KBM-7 (cell line): ENCODE measurements around the gene CRTAP.
"Not testable (repeated sequence)": the region's sequence is repeated elsewhere in the genome, so short reads cannot be mapped to it uniquely, and the experiment has no call there.

ENCODE experiments used
- DNase-seq: peaks from one replicate; pipeline ENCODE4 v3.0.0-alpha.2; 2015
- in situ Hi-C: fragments of 300-500 bp; cut with MboI; formaldehyde crosslinking; loops from 2 replicates; pipeline ENCODE4 v1.14.3; 2020; ENCODE audit warnings: low sequenced_read_pairs, low pct_unique_long_range_greater_than_20kb, mixed read lengths

Gene CRTAP

DNA sequence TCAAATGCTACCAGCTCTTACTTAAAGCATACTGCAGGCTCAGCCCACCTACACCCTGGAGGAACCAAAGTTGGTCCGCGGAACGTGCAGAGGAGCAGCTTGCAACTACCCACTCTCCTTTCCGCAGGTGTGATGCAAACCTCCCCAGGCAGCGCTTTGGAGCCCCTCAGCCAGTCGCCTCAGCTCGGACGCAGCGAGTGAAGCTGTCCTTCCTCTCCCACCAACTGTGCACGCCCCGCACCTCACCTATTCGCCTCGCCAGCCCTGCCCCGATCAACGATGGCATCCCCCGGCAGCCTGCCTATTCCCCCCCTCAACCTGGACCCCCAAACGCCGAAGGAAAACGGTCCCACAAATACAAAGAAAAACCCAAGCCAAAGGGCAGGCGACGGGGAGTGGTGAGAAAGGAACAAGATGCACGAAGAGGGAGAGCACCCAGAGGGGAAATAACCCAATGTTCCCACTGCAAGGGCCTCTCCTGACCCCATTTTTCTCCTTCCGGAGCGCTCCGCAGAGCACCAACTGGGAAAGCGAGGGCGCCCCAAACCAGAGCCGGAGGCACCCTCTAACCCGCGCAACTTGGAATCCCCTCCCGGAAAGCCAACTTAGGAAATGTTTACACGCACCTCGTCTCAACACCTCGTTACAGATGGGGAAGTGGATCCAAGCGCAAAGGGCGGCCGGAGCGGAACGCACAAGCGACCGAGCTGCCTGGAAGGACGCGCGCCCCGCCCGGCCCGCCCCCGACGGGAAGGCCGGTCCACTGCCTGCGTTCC is 17.5 kb upstream of the CRTAP start:
- in situ Hi-C loops: no loop called here
- peak; percentile 58 for DNase-seq

DNA sequence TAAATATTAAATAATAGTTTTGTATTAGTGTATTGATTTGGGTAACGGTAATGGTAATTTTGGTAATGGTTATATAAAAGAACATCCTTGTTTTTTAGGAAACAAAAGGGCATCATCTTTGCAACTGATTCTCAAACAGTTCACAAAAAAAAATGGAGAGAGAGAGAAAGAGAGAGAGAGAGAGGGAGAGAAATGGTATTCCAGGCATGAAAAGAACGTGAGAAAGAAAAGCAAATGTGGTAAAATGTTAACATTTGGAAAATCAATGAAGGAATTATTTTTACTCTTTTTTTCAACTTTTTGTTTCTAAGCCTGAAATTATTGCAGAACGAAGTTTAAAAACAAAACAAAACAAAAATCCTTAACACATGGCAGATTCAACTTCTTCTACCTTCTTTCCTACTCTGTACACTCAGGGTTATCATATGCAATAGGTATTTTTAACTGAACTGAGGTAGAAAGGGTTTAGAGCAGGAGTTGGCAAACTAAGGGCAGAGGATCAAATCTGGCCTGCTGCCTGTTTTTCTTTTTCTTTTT is 14.6 kb upstream of the CRTAP start:
- in situ Hi-C loops: no loop called here
- no peak for DNase-seq

GRCh38 chr3:33099701-33100100 is 14.1 kb upstream of the CRTAP start:
- in situ Hi-C loops: loop anchor here (25.0 kb wide), 1 partner anchor 688 kb away; the partner anchor contains the start of gene PDCD6IP
- DNase-seq: no peak

GRCh38 chr3:33100229-33100628 is 13.6 kb upstream of the CRTAP start:
- in situ Hi-C loops: loop anchor here (25.0 kb wide), 1 partner anchor 687 kb away; the partner anchor contains the start of gene PDCD6IP
- no peak for DNase-seq

GRCh38 chr3:33103034-33103433 is 10.8 kb upstream of the CRTAP start:
- in situ Hi-C loops: loop anchor here (25.0 kb wide), 1 partner anchor 684 kb away; the partner anchor contains the start of gene PDCD6IP
- DNase-seq: no peak

DNA sequence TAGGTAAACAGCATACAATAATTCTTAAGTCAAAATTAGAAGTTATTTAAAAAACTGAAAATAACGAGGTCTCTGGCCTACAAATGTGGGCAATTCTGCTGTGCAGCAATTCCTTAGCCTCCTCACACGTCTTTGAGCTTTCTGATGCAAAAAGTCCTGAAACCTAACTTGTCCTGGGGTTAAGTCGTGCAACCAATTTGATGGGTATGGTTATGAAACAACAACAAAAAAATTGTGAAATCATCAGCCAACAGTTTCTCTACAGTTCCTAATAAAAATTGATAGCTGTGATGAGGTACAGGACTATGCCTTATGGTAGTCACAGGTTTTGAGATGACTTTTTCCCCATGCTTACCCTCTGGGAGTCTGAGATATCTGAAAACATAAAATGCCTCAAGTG is 10.3 kb upstream of the CRTAP start:
- in situ Hi-C loops: loop anchor here (25.0 kb wide), 1 partner anchor 684 kb away; the partner anchor contains the start of gene PDCD6IP
- no peak for DNase-seq

DNA sequence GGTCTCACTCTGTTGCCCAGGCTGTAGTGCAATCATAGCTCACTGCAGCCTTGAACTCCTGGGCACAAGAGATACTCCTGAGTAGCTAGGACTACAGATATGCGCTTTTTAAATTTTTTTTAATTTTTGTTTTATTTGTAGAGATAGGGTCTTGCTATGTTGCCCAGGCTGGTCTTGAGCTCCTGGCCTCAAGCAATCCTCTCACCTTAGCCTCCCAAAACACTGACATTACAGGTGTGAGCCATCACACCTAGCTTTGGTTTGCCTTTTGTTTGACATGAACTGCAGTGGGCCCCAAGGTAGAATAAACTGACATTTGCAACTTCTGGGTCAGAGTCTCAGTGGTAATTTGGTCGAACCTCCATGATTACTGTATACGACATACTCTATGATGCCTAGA is 9.0 kb upstream of the CRTAP start:
- in situ Hi-C loops: loop anchor here (25.0 kb wide), 1 partner anchor 682 kb away; the partner anchor contains the start of gene PDCD6IP
- DNase-seq: no peak

DNA sequence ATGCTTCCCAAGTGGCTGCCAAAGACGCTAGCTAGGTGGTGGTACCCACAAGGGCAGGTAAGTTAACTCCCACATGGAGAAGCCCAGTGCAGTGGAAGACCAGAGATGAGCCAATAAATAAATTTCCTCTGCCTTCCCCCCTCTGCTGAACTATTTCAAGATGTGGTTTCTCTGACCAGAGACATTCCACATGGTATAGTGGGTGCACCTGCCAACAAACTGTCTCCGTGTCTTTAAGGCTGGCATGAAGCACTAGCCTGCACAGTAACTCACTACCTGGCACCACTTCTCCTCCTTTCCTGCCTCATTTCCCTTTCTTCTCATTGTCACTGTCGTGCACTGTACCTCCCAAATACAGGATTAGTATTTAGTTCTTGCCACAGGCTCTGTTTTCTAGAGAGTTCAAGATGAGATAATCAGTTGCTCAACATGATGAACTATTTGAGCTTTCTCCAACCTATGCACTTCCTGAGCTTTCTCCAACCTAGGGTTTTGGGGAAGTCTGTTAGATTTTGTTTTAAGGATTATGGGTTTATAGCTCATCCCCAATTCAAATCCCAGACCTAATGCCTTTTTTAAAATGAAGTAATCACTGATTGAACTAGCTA is 8.4 kb upstream of the CRTAP start:
- in situ Hi-C loops: loop anchor here (25.0 kb wide), 1 partner anchor 682 kb away; the partner anchor contains the start of gene PDCD6IP
- DNase-seq: no peak

DNA sequence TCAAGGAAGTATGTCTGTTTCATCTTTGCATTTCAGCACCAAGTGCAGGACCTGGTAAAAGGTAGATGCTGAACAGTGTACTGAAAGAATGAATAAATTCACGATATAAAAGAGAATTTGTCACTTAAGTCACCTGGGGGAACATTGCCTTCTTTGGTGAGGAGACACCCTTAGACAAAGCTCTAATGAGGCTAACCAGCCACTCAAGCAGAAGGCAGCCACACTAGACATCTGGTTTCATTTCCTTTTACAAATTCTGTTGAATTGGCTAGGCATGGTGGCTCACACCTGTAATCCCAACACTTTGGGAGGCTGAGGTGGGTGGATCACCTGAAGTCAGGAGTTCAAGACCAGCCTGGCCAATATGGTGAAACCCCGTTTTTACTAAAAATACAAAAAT is 7.0 kb upstream of the CRTAP start:
- DNase-seq: not testable (repeated sequence)

DNA sequence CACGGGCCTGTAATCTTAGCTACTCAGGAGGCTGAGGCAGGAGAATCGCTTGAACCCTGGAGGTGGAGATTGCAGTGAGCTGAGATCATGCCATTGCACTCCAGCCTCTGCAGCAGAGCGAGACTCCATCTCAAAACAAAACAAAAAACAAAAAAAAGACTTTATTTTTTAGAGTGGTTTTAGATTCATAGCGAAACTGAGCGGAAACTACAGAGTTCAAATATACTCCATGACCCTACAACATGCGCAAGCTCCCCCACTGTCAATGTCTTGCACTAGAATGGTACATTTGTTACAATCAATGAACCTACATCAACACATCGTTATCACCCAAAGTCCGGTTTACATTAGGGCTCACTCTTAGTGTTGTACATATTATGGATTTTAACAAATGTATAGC is 2.2 kb upstream of the CRTAP start:
- in situ Hi-C loops: loop anchor here (25.0 kb wide), 1 partner anchor 676 kb away; the partner anchor contains the start of gene PDCD6IP

More for the DNA sequence above, 7.0 kb upstream of the CRTAP start:
- in situ Hi-C loops: loop anchor here (25.0 kb wide), 1 partner anchor 680 kb away; the partner anchor contains the start of gene PDCD6IP

GRCh38 chr3:33114622-33115023 is 809 bp downstream of the CRTAP start:
- in situ Hi-C loops: loop anchor here (25.0 kb wide), 1 partner anchor 673 kb away; the partner anchor contains the start of gene PDCD6IP

More for the DNA sequence above, 2.2 kb upstream of the CRTAP start:
- DNase-seq: no peak

GRCh38 chr3:33115024-33115768 is 1.4 kb downstream of the CRTAP start:
- peak; percentile 89 for DNase-seq
- in situ Hi-C loops: loop anchor here (25.0 kb wide), 1 partner anchor 672 kb away; the partner anchor contains the start of gene PDCD6IP

More at GRCh38 chr3:33114622-33115023, 809 bp downstream of the CRTAP start:
- DNase-seq: no peak

- no peak for DNase-seq
- in situ Hi-C loops: loop anchor here (25.0 kb wide), 1 partner anchor 670 kb away; the partner anchor contains the start of gene PDCD6IP
These were observed 3.6 kb downstream of the CRTAP start for GRCh38 chr3:33117461-33117860.

DNA sequence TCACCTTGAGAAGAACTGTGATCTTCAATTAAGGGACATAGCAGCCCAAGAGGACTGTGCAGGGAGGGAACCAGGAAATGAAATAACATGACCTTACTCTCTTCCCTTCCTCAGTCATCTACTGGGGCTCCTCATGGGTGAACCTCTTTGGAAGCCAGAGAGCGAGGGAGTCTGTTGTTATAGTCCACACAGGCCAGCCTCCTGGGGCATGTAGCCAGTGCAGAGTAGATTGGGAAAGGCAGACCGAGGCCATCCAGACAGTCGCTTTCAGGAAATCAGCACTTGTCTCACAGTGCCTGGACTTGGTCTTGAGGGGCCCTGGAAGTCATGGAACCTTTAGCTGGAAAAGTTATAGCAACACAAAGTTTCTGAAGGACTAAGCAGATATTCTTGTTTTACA is 6.1 kb downstream of the CRTAP start:
- in situ Hi-C loops: loop anchor here (25.0 kb wide), 1 partner anchor 667 kb away; the partner anchor contains the start of gene PDCD6IP
- no peak for DNase-seq

DNA sequence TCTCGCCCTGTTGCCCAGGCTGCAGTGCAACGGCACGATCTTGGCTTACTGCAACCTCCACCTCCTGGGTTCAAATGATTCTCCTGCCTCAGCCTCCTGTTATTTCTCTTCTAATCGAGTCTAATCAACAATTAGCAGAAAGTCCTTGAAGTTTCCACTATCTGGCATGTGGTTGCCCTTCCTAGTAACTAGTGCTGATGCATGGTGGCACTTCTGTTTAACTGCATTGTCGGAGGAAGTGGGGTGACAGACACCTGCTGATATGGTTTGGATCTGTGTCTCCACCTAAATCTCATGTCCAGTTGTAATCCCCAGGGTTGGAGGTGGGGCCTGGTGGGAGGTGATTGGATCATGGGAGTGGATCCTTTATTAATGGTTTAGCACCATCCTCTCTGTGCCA is 9.2 kb downstream of the CRTAP start:
- DNase-seq: no peak
- in situ Hi-C loops: loop anchor here (25.0 kb wide), 1 partner anchor 664 kb away; the partner anchor contains the start of gene PDCD6IP

DNA sequence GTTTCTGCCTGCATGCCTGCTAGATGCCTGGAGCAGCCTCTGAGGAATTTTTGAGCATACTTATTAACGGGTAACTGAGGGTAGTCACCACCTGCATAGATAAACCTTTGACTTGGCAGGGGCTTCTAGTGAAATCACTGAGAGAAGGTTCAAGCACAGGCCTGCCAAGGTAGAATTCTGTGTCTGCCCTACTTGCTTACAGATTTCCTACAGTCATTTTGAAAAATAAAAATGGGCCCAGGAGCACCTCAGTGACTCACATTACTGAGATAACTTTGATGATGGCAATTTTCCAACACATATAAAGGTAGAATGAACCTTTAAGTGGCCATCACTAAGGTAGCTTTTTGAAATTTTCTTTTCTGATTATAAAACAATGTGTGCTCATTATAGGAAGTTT is 10.8 kb downstream of the CRTAP start:
- in situ Hi-C loops: loop anchor here (25.0 kb wide), 1 partner anchor 663 kb away; the partner anchor contains the start of gene PDCD6IP
- DNase-seq: no peak

DNA sequence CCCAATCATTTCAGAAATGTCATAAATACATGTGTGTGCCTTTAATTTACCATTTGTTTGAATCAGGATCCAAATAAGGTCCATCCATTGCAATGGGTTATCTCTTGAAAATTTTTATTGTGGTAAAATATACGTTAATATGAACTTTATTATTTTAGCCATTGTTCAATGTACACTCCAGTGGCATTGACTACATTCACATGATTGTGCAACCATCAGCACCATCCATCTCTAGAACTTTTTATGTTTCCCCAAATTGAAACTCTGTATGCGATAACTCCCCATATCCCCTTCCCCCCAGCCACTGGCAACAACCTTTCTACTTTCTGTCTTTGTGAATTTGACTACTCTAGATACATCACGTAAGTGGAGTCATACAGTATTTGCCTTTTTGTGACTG is 12.0 kb downstream of the CRTAP start:
- in situ Hi-C loops: no loop called here
- DNase-seq: no peak

DNA sequence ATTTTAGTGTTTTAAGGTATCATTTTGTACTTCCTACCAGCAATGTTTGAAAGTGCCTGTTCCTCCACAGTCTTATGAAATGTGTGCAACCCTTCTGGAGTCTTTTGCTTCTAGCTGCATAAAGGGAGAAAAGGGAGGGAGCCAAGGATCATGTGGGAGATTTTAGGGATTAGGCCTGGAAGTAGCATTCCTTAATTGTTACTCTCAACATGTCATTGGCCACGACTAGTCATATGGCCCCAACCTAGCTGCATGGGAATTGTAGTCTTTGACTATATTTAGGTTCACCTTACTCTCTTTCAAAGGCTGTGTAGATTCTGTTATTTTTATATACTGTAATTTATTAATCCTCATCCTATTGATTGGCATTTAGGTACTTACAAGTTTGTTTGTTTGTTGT is 14.9 kb downstream of the CRTAP start:
- DNase-seq: no peak
- in situ Hi-C loops: no loop called here

GRCh38 chr3:33130144-33130543 is 16.3 kb downstream of the CRTAP start:
- in situ Hi-C loops: loop anchor here (10.0 kb wide), 1 partner anchor 245 kb away; no protein-coding TSS in a partner anchor
- no peak for DNase-seq
